HG03108 (cell line): ENCODE data around the gene ATP9B.

ENCODE experiments used
- ATAC-seq: cut with Tn5 transposase; IDR thresholded peaks from one replicate; pipeline ENCODE4 v1.9.1; 2021; ENCODE audit warnings: moderate library complexity; ENCODE audit not compliant: unreplicated experiment

The ATP9B gene

GRCh38 chr18:79195716-79196683, 126.8 kb downstream of the ATP9B start:
- no peak for ATAC-seq

DNA sequence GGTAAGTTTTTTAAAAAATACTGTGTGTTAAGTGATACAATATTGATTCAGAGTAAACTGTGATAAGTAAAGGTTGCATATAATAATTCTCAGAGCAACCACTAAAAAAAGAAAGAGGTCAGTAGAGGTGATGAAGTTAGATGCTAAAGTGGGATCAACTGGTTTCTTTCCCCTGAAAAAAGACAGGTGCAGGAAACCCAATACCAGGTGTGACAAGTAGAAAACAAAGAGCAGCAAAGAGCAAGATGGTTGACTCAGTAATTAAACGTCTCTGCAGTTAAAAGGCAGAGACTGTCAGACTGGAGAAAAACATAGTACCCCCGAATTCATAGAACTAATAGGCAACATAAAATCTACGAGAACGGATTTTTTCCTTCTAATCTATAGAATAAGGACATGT, 128.3 kb downstream of the ATP9B start:
- ATAC-seq = no peak

GRCh38 chr18:79199691-79200374, 130.6 kb downstream of the ATP9B start:
- no peak for ATAC-seq

GRCh38 chr18:79200546-79201268, 131.5 kb downstream of the ATP9B start:
- ATAC-seq = peak; percentile 50

DNA sequence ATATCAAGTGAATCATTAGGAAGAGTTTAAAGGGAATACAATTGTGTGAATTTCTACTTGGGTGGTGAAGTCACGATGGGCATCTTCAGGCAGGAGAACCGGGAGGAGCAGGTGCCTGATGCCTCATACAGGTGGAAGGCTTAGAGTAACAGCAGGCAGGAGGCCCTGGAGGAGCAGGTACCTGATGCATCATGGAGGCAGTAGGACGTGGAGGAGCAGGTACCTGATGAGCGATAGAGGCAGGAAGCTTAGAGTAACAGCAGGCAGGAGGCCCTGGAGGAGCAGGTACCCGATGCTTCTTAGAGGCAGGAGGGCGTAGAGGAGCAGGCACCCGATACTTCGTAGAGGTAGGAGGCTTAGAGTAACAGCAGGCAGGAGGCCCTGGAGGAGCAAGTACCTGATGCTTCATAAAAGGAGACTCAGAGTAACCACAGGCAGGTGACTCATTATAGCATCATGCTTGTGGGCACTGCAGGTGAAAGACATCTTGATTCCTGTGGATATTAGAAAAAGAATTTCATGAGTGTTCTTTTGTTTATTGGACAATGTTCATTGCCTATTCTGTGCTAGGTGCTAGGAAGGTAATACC, 133.9 kb downstream of the ATP9B start:
- no peak for ATAC-seq

- no peak for ATAC-seq
These were observed 136.0 kb downstream of the ATP9B start for GRCh38 chr18:79204889-79205807.

DNA sequence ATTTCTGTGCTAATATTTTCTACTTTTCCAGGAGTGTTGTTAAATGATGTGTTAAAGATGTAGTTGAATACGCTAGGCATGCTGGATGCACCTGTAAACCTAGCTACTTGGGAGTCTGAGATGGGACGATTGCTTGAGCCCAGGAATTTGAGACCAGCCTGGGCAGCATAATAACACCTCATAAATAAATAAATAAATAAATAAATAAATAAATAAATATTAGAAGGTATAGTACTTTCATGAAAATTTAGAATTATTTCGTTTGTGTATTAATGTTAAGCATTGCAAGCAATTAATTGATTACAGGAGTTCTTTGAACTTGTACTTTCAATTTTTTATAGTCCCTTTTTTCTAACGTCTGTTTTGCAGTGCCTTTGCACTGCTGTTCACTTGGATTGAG, 137.2 kb downstream of the ATP9B start:
- ATAC-seq = no peak

DNA sequence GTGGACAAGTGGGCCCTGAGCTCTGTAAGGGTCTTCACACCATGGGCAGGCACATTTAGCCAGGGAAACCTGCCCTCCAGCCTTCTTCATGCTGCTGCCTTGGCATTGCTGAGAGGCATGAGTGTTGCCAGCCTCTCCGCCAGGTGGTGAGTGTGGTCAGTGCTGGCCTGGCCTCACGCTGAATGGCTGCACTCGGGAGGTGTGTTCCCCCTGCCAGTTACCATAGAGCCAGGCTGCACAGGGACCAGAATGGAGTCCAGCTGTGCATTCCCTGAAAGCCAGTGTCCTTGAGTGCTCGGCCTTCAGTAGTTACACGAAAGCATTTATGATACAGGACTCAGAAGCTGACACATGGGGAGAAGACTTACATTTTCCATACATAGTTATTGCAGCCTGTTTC, 139.7 kb downstream of the ATP9B start:
- ATAC-seq = no peak

GRCh38 chr18:79210002-79210910, 141.1 kb downstream of the ATP9B start:
- ATAC-seq = no peak

GRCh38 chr18:79211844-79212243, 142.7 kb downstream of the ATP9B start:
- ATAC-seq = no peak

- ATAC-seq = no peak
These were observed 144.9 kb downstream of the ATP9B start for GRCh38 chr18:79214056-79214455.

GRCh38 chr18:79216176-79216575, 147.0 kb downstream of the ATP9B start:
- no peak for ATAC-seq

GRCh38 chr18:79217979-79218604, 148.9 kb downstream of the ATP9B start:
- no peak for ATAC-seq

DNA sequence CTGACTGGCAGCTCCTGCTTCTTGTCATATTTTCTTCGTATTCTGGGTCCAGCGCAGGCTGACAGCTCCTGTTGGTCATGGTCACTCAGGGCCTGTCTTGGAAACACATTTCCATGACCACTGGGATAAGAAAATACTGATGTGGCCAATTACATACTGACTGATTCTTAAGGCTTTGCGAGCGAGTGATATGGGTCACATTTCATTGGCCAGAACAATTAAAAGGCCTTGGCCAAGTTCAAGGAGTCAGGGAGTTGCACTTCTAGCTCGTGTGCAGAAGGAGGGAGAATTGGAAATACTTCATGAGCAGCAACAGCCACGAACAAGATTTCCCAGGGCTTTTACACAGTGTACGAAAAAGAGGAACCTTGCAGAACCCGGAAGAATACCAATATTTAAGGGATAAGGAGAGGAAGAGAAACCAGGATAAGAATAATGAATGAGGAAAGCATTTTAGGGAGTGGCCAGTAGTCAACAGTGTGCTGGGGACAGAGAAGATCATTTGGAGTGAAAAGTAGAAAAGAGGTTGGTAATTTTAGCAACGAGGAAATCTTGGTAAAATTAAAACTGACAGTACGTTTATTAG, 149.5 kb downstream of the ATP9B start:
- no peak for ATAC-seq

GRCh38 chr18:79221136-79221535, 151.9 kb downstream of the ATP9B start:
- no peak for ATAC-seq

- no peak for ATAC-seq
These were observed 153.6 kb downstream of the ATP9B start for GRCh38 chr18:79222790-79223189.

DNA sequence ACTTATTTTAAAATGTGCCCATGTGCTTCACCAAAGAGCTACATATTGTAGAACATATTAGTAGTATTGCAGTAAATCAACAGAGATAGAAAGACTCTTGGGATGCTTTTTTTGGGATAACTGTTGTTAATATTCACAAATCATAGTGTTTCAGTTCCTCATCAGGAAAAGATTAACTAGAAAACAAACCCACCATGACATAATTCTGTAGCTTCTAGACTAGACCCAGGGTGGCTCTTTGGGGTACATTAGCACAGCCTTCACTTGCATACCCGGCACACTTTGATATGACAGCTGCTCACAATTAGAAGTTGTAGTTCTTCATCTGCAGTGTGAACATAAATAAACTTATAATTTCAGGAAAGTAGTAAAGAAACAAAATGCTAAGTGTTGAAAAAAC, 154.2 kb downstream of the ATP9B start:
- ATAC-seq = no peak

- ATAC-seq = no peak
These were observed 155.2 kb downstream of the ATP9B start for GRCh38 chr18:79224381-79224780.
